ENCODE results near the gene INPP5F. TPM values are rescaled to one million over a fixed set of nuclear protein-coding genes. Genes with fewer than 3 reads are reported as not detected.

Gene INPP5F
- total and polyA plus RNA-seq, 2 experiments from 2014 or later: 41.4 to 86.0 TPM

GRCh38 chr10:119830851-119831250, 105.0 kb downstream of the INPP5F start:
- H3K4me1 Mint-ChIP-seq: no peaks in the 10 kb centered on the region; the same call in 2 of the 3 replicates

More at GRCh38 chr10:119830851-119831250, 105.0 kb downstream of the INPP5F start:
- H3K27ac ChIP-seq (ENCODE audit: low read depth): no peak overlapping the region
- no peak overlapping the region for H2AFZ ChIP-seq
- 0 out of 2 replicates have a peak, but pooled peaks cover 4% of the 10 kb centered on the region for H3F3A ChIP-seq (replicated peaks; ENCODE audit: low read depth)
- Mint-ChIP-seq H3K27ac (no peak overlapping the region; the same call in 1 of the 2 replicates), H3K9me3 (no peaks in the 10 kb centered on the region), H3K4me3 (no peak overlapping the region), H3K27me3 (ENCODE audit: insufficient read depth, low read depth, poor library complexity) (no peaks in the 10 kb centered on the region), H3K36me3 (ENCODE audit: low read depth) (peaks cover 87% of the 10 kb centered on the region)
- no peak for TF ChIP-seq ZNF331 (CRISPR knock-in tag; IDR thresholded peaks at IDR 0.05; ENCODE audit: low read depth)
- TF ChIP-seq, protein P1, sequence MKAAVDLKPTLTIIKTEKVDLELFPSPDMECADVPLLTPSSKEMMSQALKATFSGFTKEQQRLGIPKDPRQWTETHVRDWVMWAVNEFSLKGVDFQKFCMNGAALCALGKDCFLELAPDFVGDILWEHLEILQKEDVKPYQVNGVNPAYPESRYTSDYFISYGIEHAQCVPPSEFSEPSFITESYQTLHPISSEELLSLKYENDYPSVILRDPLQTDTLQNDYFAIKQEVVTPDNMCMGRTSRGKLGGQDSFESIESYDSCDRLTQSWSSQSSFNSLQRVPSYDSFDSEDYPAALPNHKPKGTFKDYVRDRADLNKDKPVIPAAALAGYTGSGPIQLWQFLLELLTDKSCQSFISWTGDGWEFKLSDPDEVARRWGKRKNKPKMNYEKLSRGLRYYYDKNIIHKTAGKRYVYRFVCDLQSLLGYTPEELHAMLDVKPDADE (IDR thresholded peaks at IDR 0.05): no peak
- no peak for TF ChIP-seq ZNF114 (CRISPR knock-in tag; IDR thresholded peaks at IDR 0.05)
- no peak for TF ChIP-seq ZNF462 (CRISPR knock-in tag; IDR thresholded peaks at IDR 0.05)
- no peak for TF ChIP-seq CREB1 (CRISPR knock-in tag; IDR thresholded peaks at IDR 0.05; ENCODE audit: low read depth)
- TF ChIP-seq POLR2AphosphoS5 (IDR thresholded peaks at IDR 0.05; ENCODE audit: low read depth): no peak
- no peak for TF ChIP-seq REST (IDR thresholded peaks at IDR 0.05; ENCODE audit: unreplicated experiment)
- TF ChIP-seq, protein P2, sequence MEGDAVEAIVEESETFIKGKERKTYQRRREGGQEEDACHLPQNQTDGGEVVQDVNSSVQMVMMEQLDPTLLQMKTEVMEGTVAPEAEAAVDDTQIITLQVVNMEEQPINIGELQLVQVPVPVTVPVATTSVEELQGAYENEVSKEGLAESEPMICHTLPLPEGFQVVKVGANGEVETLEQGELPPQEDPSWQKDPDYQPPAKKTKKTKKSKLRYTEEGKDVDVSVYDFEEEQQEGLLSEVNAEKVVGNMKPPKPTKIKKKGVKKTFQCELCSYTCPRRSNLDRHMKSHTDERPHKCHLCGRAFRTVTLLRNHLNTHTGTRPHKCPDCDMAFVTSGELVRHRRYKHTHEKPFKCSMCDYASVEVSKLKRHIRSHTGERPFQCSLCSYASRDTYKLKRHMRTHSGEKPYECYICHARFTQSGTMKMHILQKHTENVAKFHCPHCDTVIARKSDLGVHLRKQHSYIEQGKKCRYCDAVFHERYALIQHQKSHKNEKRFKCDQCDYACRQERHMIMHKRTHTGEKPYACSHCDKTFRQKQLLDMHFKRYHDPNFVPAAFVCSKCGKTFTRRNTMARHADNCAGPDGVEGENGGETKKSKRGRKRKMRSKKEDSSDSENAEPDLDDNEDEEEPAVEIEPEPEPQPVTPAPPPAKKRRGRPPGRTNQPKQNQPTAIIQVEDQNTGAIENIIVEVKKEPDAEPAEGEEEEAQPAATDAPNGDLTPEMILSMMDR (conservative IDR thresholded peaks at IDR 0.05; ENCODE audit: low read depth in 2 of 2): no peak
- TF ChIP-seq EZH2 (IDR thresholded peaks at IDR 0.05; ENCODE audit: low read depth, unreplicated experiment): no peak
- no peak for TF ChIP-seq NANOG (IDR thresholded peaks at IDR 0.05; ENCODE audit: borderline replicate concordance)
- TF ChIP-seq JUNB (IDR thresholded peaks at IDR 0.05; ENCODE audit: unreplicated experiment): no peak
- H4K20me1 ChIP-seq (replicated peaks; ENCODE audit: insufficient read depth): no peaks in the 10 kb centered on the region; the same call in 1 of the 2 replicates
- no peak for ATAC-seq
- no peaks in the 10 kb centered on the region for H3K9me2 ChIP-seq (ENCODE audit: insufficient read depth)
- H3K4me2 ChIP-seq: no peak overlapping the region
- H3K36me3 ChIP-seq (ENCODE audit: insufficient read depth): peaks cover 52% of the 10 kb centered on the region
- H3K79me2 ChIP-seq (replicated peaks; ENCODE audit: insufficient read depth): no peaks in the 10 kb centered on the region
- no peak for DNase-seq (ENCODE audit: low spot score)
- no peak overlapping the region for H3K4me3 ChIP-seq
- H3K4me1 ChIP-seq (ENCODE audit: insufficient read depth): no peaks in the 10 kb centered on the region
- H3K27me3 ChIP-seq (ENCODE audit: insufficient read depth): no peaks in the 10 kb centered on the region
